Lung (tissue), 12 donors: ENCODE data around the gene GALNT12. TPM values are rescaled to one million over a fixed set of nuclear protein-coding genes. Genes with fewer than 3 reads are reported as not detected.
A peak's percentile ranks its signal among the peaks of the same experiment; 100 is the strongest.

ENCODE experiments used
- ATAC-seq: fragments of 200-7000 bp; cut with Tn5 transposase; one replicate; pipeline ENCODE4 v1.9.1; 2020; ENCODE audit warnings: moderate number of reproducible peaks; ENCODE audit not compliant: insufficient read depth, low FRiP score
- DNase-seq, 3 donors: peaks; one replicate each; pipeline ENCODE4 v3.0.0-alpha.2; 2013 to 2017
- H3K27ac ChIP-seq, 2 donors: one replicate each; pipeline ENCODE4 v1.5.1; 2013; ENCODE audit warnings: mild to moderate bottlenecking in 2 of 2, moderate library complexity in 2 of 2, control low read depth in 1 of 2, inconsistent platforms in 1 of 2, low read depth in 1 of 2, low read length in 1 of 2
- H3K27me3 ChIP-seq, 3 donors: one replicate each; pipeline ENCODE4 v1.5.1; 2013; ENCODE audit warnings: low read length in 2 of 3; ENCODE audit not compliant: control insufficient read depth in 3 of 3, insufficient read depth in 3 of 3
- H3K36me3 ChIP-seq, 4 donors: one replicate each; pipeline ENCODE4 v1.5.1; 2013; ENCODE audit warnings: low read length in 4 of 4, mild to moderate bottlenecking in 1 of 4, moderate library complexity in 1 of 4; ENCODE audit not compliant: control insufficient read depth in 4 of 4, insufficient read depth in 4 of 4
- H3K4me1 ChIP-seq, 5 donors: one replicate each; pipeline ENCODE4 v1.5.1; 2013; ENCODE audit warnings: low read length in 5 of 5, mild to moderate bottlenecking in 2 of 5, moderate library complexity in 1 of 5; ENCODE audit not compliant: control insufficient read depth in 5 of 5, insufficient read depth in 5 of 5
- H3K4me3 ChIP-seq: one replicate; pipeline ENCODE4 v1.5.1; 2013; ENCODE audit warnings: mild to moderate bottlenecking, control low read depth, moderate library complexity
- H3K9ac ChIP-seq, 2 donors: one replicate each; pipeline ENCODE4 v1.5.1; 2013; ENCODE audit warnings: low read length in 2 of 2, control low read depth in 1 of 2; ENCODE audit not compliant: insufficient read depth in 1 of 2
- H3K9me3 ChIP-seq, 4 donors: one replicate each; pipeline ENCODE4 v1.5.1; 2013; ENCODE audit warnings: low read length in 3 of 4, mild to moderate bottlenecking in 1 of 4, moderate library complexity in 1 of 4; ENCODE audit not compliant: control insufficient read depth in 4 of 4, insufficient read depth in 3 of 4
- WGBS, 2 donors: extraction: QIAGEN DNeasy Blood & Tissue Kit; methylation state at CpG; one replicate each; pipeline ENCODE4 v1.1.7; 2013; 5-methylcytosine and 5-hydroxymethylcytosine counted together
- polyA plus RNA-seq, 2 donors: library from polyadenylated mRNA; stranded (reverse); fragments of 200-250 nt; gene quantifications; one replicate each; pipeline ENCODE4 v1.2.1, GENCODE V29; 2013
- total RNA-seq, 2 donors: library from RNA; depleted of rRNA in 1 of 2; stranded (reverse); fragments of >200 nt in 1 of 2; gene quantifications; one replicate each; pipeline ENCODE4 v1.2.1, GENCODE V29; 2014 to 2021
- TF ChIP-seq, protein P1 (sequence below): IDR thresholded peaks from 2 replicates; pipeline ENCODE4 v1.5.1; 2012; ENCODE audit warnings: mild to moderate bottlenecking; ENCODE audit errors: control extremely low read depth, extremely low read depth
- donor health status: control.
- donor health status: control.
- donor health status: Bipolar disorder and iron deficiency.
- donor health status: healthy.
- donor health status: DM: yes; HTN: yes; CAD: no.

Gene GALNT12
- total and polyA plus RNA-seq, 4 donors: 7.9 to 35.0 (median 20.1) TPM

DNA sequence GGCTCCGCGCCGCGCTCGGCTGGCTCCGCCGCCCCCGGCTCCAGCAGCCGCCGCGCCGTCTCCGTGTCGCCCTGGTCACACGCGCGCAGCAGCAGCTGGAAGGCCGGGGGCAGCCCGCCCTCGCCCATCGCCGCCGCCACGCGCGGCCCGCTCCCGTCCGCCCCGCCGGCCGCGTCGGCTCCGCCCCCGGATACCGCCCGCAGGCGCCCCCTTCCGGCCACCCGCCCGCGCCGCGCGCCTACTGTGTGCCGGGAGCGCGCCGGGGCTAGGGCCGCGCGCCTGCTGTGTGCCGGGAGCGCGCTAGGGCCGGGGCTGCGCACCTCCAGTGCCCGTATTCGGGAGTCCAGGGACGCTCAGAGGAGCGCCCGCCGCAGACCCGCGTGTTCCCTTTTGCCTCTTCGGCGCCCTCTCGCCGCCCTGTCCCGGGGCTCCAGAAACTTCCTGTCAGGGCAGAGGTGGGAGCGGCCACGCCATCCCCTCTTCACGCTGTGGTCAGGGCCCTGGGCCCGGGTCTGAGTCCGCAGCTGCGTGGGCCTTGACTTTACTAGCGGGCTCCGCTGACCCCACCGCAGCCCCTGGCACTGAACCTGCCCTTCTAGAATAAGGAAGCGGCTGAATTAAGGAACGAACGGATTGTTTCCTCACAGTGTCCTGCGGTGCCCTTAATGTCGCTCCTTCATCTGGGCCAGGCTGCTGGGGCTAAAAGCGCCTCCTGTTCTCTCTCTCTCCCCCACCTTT, 10.9 kb upstream of the GALNT12 start, which contains the start of gene ANKS6:
ANKS6 (minus strand) TSS at position 192 of the 738 bp plus-strand sequence; CDS start at position 128, 64 bp downstream.
- TF ChIP-seq, protein P1, sequence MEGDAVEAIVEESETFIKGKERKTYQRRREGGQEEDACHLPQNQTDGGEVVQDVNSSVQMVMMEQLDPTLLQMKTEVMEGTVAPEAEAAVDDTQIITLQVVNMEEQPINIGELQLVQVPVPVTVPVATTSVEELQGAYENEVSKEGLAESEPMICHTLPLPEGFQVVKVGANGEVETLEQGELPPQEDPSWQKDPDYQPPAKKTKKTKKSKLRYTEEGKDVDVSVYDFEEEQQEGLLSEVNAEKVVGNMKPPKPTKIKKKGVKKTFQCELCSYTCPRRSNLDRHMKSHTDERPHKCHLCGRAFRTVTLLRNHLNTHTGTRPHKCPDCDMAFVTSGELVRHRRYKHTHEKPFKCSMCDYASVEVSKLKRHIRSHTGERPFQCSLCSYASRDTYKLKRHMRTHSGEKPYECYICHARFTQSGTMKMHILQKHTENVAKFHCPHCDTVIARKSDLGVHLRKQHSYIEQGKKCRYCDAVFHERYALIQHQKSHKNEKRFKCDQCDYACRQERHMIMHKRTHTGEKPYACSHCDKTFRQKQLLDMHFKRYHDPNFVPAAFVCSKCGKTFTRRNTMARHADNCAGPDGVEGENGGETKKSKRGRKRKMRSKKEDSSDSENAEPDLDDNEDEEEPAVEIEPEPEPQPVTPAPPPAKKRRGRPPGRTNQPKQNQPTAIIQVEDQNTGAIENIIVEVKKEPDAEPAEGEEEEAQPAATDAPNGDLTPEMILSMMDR: peak; percentile 20
- WGBS, 2 donors: 3% methylated on average over 36 to 86 of the region's 86 CpGs
- H3K9me3 ChIP-seq: peaks cover 0 to 1% (median 0%) of the 10 kb centered on the region in 4 donors

DNA sequence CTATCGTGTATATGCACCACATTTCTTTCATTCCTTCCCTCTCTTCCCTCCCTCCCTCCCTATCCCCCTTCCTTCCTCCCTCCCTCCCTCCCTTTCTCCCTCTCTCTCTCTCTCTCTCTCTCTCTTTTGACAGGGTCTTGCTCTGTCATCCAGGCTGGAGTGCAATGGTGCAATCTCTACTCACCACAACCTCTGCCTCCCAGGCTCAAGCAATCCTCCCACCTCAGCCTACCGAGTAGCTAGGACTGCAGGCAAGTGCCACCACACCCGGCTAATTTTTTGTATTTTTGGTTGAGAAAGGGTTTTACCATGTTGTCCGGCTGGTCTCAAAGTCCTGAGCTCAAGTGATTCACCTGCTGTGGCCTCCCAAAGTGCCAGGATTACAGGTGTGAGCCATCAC, 10.0 kb upstream of the GALNT12 start:
- no peak overlapping the region for H3K27ac ChIP-seq
- H3K4me1 ChIP-seq: peaks cover 0 to 14% (median 7%) of the 10 kb centered on the region in 5 donors
- ATAC-seq (no peak), DNase-seq (no peak)
- H3K4me3 ChIP-seq: no peak overlapping the region
- TF ChIP-seq, protein P1: no peak
- peaks cover 0 to 1% (median 0%) of the 10 kb centered on the region in 4 donors for H3K9me3 ChIP-seq
- H3K9ac ChIP-seq: no peak overlapping the region
- H3K27me3 ChIP-seq: no peaks in the 10 kb centered on the region
- no peaks in the 10 kb centered on the region for H3K36me3 ChIP-seq
- WGBS, 2 donors: 80 to 85% methylated on average over 4 of the region's 4 CpGs

More for the DNA sequence above, 10.9 kb upstream of the GALNT12 start, which contains the start of gene ANKS6:
- DNase-seq (peak; percentile 82 to 90 (median 87)), ATAC-seq (peak; percentile 96)
- Histone ChIP-seq H3K4me1 (peaks cover 0 to 17% (median 7%) of the 10 kb centered on the region in 5 donors), H3K36me3 (no peaks in the 10 kb centered on the region), H3K4me3 (peak within 1 kb of the TSS; percentile 74), H3K27ac (peak within 1 kb of the TSS; percentile 68 to 71), H3K9ac (peak within 1 kb of the TSS; percentile 63 to 71), H3K27me3 (no peaks in the 10 kb centered on the region)

DNA sequence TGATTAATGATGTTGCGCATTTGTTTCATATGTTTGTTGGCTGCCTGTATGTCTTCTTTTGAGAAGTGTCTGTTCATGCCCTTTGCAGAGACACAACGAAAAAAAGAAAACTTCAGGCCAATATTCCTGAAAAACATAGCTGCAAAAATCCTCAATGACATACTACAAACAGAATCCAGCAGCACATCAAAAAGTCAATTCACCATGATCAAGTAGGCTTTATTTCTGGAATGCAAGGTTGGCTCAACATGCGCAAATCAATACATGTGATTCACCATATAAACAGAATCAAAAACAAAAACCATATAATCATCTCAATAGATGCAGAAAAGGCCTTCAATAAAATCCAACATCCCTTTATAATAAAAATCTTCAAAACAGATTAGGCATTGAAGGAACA, 9.2 kb upstream of the GALNT12 start:
- Histone ChIP-seq H3K9me3 (peaks cover 0 to 1% (median 0%) of the 10 kb centered on the region in 4 donors), H3K27me3 (no peaks in the 10 kb centered on the region), H3K4me1 (peaks cover 0 to 14% (median 7%) of the 10 kb centered on the region in 5 donors), H3K4me3 (no peak overlapping the region), H3K27ac (no peak overlapping the region), H3K36me3 (no peaks in the 10 kb centered on the region), H3K9ac (no peak overlapping the region)
- TF ChIP-seq, protein P1: no peak
- 96 to 97% methylated on average over 3 of the region's 3 CpGs for WGBS, 2 donors
- DNase-seq (no peak), ATAC-seq (no peak)
